Stimulated activated memory B cell treated with anti-CD40 and anti-IgM and Interleukin-4, amounts not matched to agents 10 μg/mL and 1 μg/mL and 100 μg/mL, for 72 hours (primary cell): ENCODE measurements around the gene THSD4.

Source experiments
- ATAC-seq: fragments of 150-1000 bp; cut with Tn5 transposase; 2 replicates; pipeline ENCODE4 v1.10.0; 2021
- H3K27ac Mint-ChIP-seq: one replicate; pipeline ENCODE4 v1.8.0; 2022; ENCODE audit warnings: mild to moderate bottlenecking, mixed read lengths
- H3K27me3 Mint-ChIP-seq: one replicate; pipeline ENCODE4 v1.8.0; 2022; ENCODE audit warnings: mixed read lengths
- H3K36me3 Mint-ChIP-seq: one replicate; pipeline ENCODE4 v1.8.0; 2022; ENCODE audit warnings: mixed read lengths
- H3K4me1 Mint-ChIP-seq: one replicate; pipeline ENCODE4 v1.8.0; 2022; ENCODE audit warnings: mixed read lengths
- H3K4me3 Mint-ChIP-seq: one replicate; pipeline ENCODE4 v1.8.0; 2022; ENCODE audit warnings: mild to moderate bottlenecking, moderate library complexity, mixed read lengths
- H3K9me3 Mint-ChIP-seq: one replicate; pipeline ENCODE4 v1.8.0; 2022; ENCODE audit warnings: mixed read lengths

Gene THSD4

DNA sequence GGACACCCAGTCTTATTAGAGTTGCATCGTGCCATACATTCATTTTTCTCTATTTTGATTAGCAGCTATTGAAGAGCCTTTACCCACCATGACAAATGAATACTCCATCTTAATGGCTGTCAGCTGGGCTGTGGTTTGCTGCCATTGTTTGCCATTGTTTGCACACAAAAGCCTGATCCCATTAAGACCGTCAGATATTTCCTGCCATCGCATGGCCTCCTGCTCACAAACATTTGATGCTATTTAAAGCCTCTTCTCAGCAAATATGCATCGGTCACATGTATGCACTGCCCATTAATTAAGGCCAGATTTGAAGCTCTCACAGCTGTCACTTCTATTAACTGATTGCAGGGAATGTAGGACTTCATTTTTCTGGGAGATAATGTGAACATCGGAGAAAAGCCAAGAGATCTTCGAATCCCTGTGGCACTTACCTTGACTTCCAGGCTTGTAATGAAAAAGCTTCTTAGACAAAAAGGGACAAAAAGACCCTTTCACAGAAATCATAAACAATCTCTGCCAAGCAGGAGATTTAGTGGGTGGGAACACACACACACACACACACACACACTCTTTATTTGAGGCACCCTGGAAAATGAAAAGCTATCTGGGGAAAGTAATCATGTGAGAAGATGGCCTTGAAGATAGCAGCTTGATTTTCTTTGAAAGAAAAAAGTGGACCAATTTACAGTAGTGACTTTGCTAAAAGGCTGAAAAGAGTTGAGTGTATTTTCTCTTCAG, 519.7 kb downstream of the THSD4 start:
- H3K27ac Mint-ChIP-seq: no peak overlapping the region
- no peaks in the 10 kb centered on the region for H3K4me1 Mint-ChIP-seq
- no peak overlapping the region for H3K4me3 Mint-ChIP-seq
- peaks cover 10% of the 10 kb centered on the region for H3K27me3 Mint-ChIP-seq
- no peak for ATAC-seq
- H3K36me3 Mint-ChIP-seq: no peaks in the 10 kb centered on the region
- no peaks in the 10 kb centered on the region for H3K9me3 Mint-ChIP-seq

DNA sequence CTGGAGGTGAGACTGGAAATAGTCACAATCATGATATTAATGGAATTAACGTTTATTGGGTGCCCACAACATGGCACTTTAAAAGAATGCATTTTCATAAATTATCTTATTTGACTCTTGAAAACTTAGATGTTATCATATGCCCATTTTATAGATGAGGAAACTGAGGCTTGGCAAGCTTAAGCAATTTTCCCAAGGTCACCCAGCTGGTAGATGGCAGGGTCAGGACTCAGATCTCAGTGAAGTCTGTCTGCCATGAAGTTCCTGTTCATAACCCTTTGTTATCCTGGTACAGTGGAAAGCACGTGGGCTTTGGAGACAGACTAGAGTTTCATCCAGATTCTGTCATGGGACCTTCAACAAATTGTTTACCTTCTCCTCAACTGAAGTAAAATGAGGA, 520.5 kb downstream of the THSD4 start:
- ATAC-seq: no peak
- H3K27ac Mint-ChIP-seq: no peak overlapping the region
- H3K27me3 Mint-ChIP-seq: peaks cover 14% of the 10 kb centered on the region
- H3K36me3 Mint-ChIP-seq: no peaks in the 10 kb centered on the region
- H3K4me1 Mint-ChIP-seq: no peaks in the 10 kb centered on the region
- no peak overlapping the region for H3K4me3 Mint-ChIP-seq
- H3K9me3 Mint-ChIP-seq: no peaks in the 10 kb centered on the region

DNA sequence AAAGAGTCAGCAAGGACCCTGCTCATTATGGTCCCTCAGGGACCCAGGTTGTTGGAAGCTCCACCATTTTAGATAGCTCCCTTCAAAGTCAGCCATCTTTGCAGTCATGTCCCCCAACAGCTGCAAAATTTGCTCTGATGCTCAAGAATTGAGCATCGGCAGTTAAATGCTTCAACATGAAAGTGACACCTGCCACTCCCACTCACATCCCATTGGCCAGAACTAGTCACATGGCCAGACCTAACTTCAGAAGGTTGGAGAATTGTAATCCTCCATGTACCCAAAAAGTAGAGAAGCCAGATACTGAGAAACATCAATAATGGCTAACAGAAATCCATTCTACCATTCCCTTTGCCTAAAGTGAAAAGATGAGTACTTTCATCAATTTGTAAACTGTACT, 523.6 kb downstream of the THSD4 start:
- Mint-ChIP-seq H3K27me3 (peaks cover 15% of the 10 kb centered on the region), H3K4me1 (no peaks in the 10 kb centered on the region), H3K9me3 (no peaks in the 10 kb centered on the region), H3K36me3 (no peaks in the 10 kb centered on the region), H3K4me3 (no peak overlapping the region), H3K27ac (no peak overlapping the region)
- ATAC-seq: no peak

DNA sequence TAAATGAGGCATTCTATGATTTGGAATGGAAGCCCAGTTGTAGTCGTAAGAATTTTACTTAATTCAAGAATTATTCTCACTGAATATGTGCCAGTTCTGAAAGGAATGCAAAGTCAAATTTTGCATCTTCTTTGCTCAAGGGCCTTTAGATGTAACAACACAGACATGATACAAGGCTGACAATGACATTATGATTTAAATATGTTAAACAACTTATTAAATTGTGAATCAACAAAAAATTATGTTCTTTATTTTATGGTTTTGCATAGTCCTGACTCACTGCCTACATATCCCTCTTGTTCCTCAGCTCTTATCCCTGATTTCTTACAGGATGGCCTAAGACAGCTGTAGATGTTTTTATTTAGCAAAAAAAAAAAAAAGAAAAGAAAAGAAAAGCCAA, 524.2 kb downstream of the THSD4 start:
- no peak for ATAC-seq
- no peak overlapping the region for H3K4me3 Mint-ChIP-seq
- no peaks in the 10 kb centered on the region for H3K36me3 Mint-ChIP-seq
- H3K27me3 Mint-ChIP-seq: peaks cover 15% of the 10 kb centered on the region
- H3K9me3 Mint-ChIP-seq: no peaks in the 10 kb centered on the region
- H3K27ac Mint-ChIP-seq: no peak overlapping the region
- H3K4me1 Mint-ChIP-seq: no peaks in the 10 kb centered on the region

DNA sequence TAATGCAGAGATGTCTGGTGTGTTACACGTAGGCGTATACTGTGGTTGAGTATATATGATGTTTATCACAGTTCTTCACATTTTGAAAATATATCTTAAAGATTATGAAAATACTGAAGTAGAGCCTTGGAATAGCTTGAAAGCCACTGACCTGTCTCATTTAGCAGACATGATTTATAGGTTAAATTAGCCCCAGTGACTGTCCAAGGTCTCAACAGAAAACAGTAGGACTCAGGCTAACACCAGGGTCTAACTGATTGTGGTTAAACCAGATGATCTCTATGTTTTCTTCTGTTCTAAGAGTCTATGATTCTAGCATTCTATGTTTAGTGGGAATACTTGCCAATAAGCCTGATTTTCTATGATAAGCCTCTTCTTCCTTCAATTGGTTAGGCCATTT, 528.6 kb downstream of the THSD4 start:
- peaks cover 3% of the 10 kb centered on the region for H3K9me3 Mint-ChIP-seq
- H3K27me3 Mint-ChIP-seq: peaks cover 23% of the 10 kb centered on the region
- no peak overlapping the region for H3K27ac Mint-ChIP-seq
- H3K4me1 Mint-ChIP-seq: no peaks in the 10 kb centered on the region
- no peaks in the 10 kb centered on the region for H3K36me3 Mint-ChIP-seq
- no peak for ATAC-seq
- H3K4me3 Mint-ChIP-seq: no peak overlapping the region

DNA sequence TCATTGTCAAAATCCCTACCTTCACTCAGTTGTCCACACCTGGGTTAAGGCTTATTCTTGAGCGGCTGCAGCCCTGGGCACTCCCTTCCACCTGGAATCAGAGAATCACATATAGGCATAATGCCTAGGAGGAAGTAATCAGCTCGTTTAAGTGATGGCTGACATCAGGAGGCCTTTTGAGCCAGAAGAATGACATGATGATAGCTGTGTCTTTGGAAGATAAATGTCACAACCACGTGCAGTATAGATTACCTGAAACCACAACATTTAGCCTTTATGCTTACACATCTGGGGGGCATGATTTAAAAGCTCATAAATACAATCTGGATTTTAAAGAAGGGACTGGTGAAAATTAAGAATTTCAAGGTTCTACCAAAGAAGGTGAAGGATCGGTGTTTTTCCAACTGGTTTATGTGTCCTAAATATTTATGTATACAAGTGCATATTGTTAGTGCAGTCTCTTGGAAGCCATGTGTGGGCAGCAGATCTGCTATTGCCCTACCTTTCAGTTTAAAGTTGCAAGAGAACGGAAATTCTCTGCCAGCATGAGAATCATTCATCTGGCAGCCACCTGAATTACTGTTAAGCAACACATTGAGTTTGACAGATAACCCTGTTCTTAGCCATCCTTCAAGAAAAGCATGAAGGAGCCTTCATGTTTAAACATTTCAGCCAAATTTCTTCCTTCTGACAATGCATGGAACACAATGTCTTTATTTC, 531.7 kb downstream of the THSD4 start:
- no peak overlapping the region for H3K4me3 Mint-ChIP-seq
- no peak overlapping the region for H3K27ac Mint-ChIP-seq
- H3K36me3 Mint-ChIP-seq: no peaks in the 10 kb centered on the region
- no peaks in the 10 kb centered on the region for H3K4me1 Mint-ChIP-seq
- no peak for ATAC-seq
- H3K27me3 Mint-ChIP-seq: peaks cover 9% of the 10 kb centered on the region
- peaks cover 3% of the 10 kb centered on the region for H3K9me3 Mint-ChIP-seq

DNA sequence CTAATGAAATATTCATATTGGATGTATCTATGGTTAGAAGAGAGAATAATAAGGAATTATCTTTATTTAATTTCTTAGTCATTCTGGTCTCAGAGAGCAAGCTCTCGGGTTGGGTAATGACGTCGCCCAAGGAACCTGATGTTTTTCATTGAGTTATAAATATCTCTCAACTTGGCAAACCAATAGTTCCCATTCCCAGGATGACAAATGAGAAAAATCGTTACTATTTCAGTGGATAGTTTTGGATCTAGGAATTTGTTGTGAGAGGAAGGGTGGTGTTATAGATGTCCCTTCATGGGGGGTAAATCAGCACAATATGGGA, 532.2 kb downstream of the THSD4 start:
- no peak overlapping the region for H3K4me3 Mint-ChIP-seq
- peaks cover 3% of the 10 kb centered on the region for H3K9me3 Mint-ChIP-seq
- H3K36me3 Mint-ChIP-seq: no peaks in the 10 kb centered on the region
- H3K27me3 Mint-ChIP-seq: peaks cover 9% of the 10 kb centered on the region
- ATAC-seq: no peak
- no peak overlapping the region for H3K27ac Mint-ChIP-seq
- H3K4me1 Mint-ChIP-seq: no peaks in the 10 kb centered on the region

DNA sequence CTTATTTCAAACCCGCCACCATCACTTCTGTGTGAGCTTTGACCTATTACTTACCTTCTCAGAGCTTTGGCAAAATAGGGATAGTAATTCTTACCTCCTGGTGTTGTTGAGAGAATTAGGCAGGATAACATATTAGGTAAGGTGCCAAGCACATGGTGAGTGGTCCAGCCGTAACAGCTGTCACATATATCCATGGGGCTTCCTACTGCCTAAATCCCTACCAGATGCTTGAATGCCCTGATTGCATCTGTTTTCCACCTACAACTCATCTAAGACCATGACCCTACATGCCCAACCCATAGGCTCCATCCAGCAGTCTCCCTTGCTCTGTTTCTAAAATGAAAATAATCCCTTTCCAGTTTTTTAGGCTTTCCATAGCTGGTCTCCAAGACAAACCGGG, 532.8 kb downstream of the THSD4 start:
- ATAC-seq: no peak
- no peaks in the 10 kb centered on the region for H3K4me1 Mint-ChIP-seq
- peaks cover 9% of the 10 kb centered on the region for H3K27me3 Mint-ChIP-seq
- no peak overlapping the region for H3K4me3 Mint-ChIP-seq
- no peak overlapping the region for H3K27ac Mint-ChIP-seq
- H3K9me3 Mint-ChIP-seq: peaks cover 3% of the 10 kb centered on the region
- H3K36me3 Mint-ChIP-seq: no peaks in the 10 kb centered on the region

DNA sequence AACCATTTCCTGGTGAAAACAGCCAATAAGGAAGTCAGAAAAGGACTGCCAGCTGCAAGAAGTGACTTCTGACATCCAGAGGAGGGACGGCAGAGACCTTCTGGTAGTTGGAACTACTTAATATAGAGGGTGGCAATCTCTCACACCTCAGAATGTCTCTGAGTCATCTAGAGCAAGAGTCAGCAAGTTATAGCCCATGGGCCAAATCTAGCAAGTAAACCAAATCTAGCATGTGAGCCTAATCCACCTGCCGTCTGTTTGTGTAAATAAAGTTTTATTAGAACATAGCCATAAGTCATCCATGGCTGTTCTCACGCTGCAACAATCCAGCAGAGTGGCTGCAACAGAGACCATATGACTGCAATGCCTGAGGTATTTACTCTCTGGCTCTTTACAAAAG, 534.6 kb downstream of the THSD4 start:
- Mint-ChIP-seq H3K4me3 (no peak overlapping the region), H3K9me3 (peaks cover 3% of the 10 kb centered on the region), H3K36me3 (no peaks in the 10 kb centered on the region), H3K4me1 (no peaks in the 10 kb centered on the region), H3K27me3 (peaks cover 9% of the 10 kb centered on the region), H3K27ac (no peak overlapping the region)
- no peak for ATAC-seq

DNA sequence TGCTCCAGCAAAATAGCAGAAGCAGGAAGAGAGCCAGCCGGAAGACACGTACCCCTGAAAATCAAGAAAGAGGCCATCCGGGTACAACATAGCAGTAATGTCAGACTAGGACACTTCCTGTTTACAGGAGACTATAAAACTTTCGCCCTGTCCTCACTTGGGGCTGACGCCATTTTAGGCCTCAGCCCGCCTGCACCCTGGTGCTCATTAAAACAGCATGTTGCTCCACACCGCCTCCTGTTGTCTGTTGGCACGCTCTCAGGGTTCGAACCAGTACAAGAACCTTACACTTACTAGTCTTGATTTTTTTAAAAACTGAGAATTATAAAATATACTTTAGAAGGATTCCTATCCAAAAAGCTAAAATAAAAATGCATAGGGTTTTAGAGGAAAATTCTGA, 535.3 kb downstream of the THSD4 start:
- H3K27ac Mint-ChIP-seq: no peak overlapping the region
- ATAC-seq: no peak
- no peaks in the 10 kb centered on the region for H3K36me3 Mint-ChIP-seq
- H3K4me3 Mint-ChIP-seq: no peak overlapping the region
- H3K9me3 Mint-ChIP-seq: no peaks in the 10 kb centered on the region
- H3K27me3 Mint-ChIP-seq: peaks cover 9% of the 10 kb centered on the region
- H3K4me1 Mint-ChIP-seq: no peaks in the 10 kb centered on the region

DNA sequence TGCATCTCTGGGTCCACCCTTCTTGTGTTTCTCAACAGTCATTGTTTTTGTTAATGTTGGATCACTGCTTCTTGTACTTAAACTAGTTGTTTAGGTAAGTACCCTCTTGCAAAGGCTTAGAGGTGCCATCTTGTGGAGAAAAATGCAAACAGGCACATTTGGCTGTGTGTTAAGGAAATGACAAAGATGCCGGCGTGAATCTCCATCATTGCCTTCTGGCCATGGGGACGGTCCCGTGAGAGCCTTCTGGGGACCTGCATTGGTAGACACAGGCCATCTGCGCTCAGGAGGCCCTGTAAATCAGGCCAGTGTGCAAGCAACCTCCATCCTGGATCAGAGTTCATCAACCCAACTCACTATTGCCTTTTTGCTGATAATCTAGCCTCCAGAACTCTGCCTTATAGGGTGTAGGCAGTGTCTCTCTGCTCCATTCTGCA, 536.5 kb downstream of the THSD4 start:
- no peaks in the 10 kb centered on the region for H3K4me1 Mint-ChIP-seq

DNA sequence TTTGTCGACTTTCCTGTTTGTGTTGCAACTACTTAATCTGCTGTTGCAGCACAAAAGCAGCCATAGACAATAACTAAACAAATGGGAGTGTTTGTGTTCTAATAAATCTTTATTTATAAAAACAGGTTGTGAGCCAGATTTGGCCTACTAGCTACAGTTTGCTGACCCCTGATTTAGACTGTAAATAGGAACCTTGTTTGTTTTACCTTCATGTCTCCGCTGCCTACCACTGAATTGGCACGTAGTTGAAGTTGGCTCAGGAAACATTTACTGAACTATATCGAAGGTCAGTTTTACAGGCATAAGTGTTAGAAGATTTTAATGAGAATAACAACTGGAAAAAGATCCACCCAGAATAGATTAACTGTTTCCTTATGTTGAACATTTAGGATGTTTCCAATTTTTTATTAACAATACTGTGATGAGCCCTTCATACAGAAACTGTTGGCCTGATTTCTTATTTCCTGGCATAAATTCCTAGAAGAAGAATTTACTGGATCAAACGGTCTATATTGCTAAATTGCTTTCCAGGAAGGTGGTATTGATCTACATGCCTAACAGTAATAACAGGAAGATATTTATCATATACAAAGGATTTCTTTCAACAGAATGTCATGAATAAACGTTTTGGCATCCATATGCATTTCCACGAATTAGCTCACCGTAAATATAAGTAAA, 538.9 kb downstream of the THSD4 start:
- Mint-ChIP-seq H3K27ac (no peak overlapping the region), H3K9me3 (no peaks in the 10 kb centered on the region), H3K36me3 (no peaks in the 10 kb centered on the region), H3K4me1 (no peaks in the 10 kb centered on the region), H3K27me3 (no peaks in the 10 kb centered on the region), H3K4me3 (no peak overlapping the region)
- no peak for ATAC-seq

More for the DNA sequence above, 536.5 kb downstream of the THSD4 start:
- Mint-ChIP-seq H3K9me3 (no peaks in the 10 kb centered on the region), H3K27ac (no peak overlapping the region), H3K36me3 (no peaks in the 10 kb centered on the region), H3K4me3 (no peak overlapping the region), H3K27me3 (peaks cover 9% of the 10 kb centered on the region)
- no peak for ATAC-seq

DNA sequence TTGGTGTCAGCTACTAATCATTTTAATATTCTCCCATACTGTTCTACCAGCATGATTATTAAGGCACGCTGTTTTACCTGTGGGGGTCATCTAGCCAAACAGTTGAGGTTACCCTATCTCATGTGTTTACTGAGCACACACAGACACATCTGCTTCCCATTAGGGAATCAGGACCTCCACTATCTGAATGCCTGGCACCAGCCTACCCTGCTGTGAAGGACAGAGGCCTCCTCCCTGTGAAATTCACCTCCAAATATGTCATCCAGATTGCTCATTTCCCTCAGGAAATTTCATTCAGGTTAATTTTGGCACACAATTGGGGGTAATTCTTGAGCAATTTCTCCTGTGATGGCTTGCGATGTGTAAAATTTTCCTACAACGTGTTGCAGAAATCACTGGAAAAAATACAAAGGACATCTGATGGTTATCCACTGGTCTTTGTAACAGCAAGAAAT, 539.5 kb downstream of the THSD4 start:
- no peak for ATAC-seq
- no peak overlapping the region for H3K27ac Mint-ChIP-seq

DNA sequence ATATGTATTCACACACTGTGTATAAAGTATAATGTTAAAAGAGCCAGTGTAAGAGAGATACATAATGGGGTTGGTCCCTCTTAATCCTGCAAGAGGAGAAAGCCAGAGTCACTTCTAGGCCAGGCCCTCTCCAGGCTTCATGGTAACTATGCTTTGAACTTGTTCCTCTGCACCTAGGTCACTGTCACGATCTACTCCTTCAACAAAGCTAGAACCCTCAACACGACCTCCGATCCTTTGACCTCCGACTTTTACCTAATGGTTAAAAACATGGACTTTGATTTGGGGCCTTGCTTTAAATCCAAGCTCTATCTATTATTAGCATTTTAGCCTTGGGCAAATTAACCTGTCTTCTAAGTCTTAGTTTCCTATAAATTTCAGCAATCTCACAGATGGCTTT, 541.2 kb downstream of the THSD4 start:
- no peaks in the 10 kb centered on the region for H3K27me3 Mint-ChIP-seq
- no peak overlapping the region for H3K4me3 Mint-ChIP-seq
- no peak overlapping the region for H3K27ac Mint-ChIP-seq
- ATAC-seq: no peak
- no peaks in the 10 kb centered on the region for H3K36me3 Mint-ChIP-seq
- H3K9me3 Mint-ChIP-seq: no peaks in the 10 kb centered on the region
- no peaks in the 10 kb centered on the region for H3K4me1 Mint-ChIP-seq

More for the DNA sequence above, 539.5 kb downstream of the THSD4 start:
- Mint-ChIP-seq H3K27me3 (no peaks in the 10 kb centered on the region), H3K4me3 (no peak overlapping the region), H3K36me3 (no peaks in the 10 kb centered on the region), H3K9me3 (no peaks in the 10 kb centered on the region), H3K4me1 (no peaks in the 10 kb centered on the region)

DNA sequence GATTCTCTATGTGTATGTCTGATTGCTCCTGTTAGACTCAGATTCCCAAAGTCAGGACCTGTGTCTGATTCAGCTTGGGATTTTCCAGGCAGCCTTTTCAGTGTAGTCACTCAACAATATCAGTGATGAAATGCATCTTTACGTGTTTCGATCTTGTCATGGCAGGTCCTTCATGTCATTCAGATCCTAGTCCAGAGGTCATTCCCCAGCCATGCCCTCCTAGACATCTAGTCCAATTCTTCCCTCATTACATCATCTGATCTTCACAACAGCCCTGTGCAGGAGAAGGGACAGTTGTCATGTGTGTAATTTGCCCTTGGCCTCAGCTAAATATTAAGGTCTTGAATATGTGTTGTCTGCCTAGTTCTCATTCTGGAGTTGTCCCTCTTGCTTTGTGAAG, 541.9 kb downstream of the THSD4 start:
- Mint-ChIP-seq H3K36me3 (no peaks in the 10 kb centered on the region), H3K27me3 (no peaks in the 10 kb centered on the region), H3K4me1 (no peaks in the 10 kb centered on the region), H3K27ac (no peak overlapping the region), H3K4me3 (no peak overlapping the region), H3K9me3 (no peaks in the 10 kb centered on the region)
- no peak for ATAC-seq

DNA sequence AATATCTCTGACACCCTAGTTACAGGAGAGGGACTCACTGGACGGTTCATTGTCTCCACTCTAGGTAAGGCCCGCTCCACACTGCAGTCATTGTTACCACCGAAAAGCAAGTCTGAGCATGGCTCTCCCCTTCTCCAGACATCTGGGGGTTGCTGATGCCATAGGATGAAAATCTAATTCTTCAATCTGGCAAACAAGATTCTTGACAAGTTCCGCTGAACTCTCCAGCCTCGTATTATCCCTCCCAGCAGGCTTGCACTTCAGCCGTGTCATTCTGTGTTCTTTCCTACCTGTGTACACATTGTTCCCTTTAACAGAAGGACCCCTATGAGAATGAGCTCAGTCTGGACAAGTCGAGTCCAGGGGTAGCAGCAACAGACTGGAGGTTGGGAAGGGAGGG, 542.8 kb downstream of the THSD4 start:
- Mint-ChIP-seq H3K27ac (no peak overlapping the region), H3K4me1 (no peaks in the 10 kb centered on the region), H3K27me3 (peaks cover 6% of the 10 kb centered on the region), H3K4me3 (no peak overlapping the region), H3K36me3 (no peaks in the 10 kb centered on the region), H3K9me3 (no peaks in the 10 kb centered on the region)
- ATAC-seq: no peak
